ENCODE results near the gene BICDL1.
"Not testable (repeated sequence)": the region's sequence is repeated elsewhere in the genome, so short reads cannot be mapped to it uniquely, and the experiment has no call there.

The BICDL1 gene

GRCh38 chr12:120006258-120006975, 17.4 kb downstream of the BICDL1 start:
- peak; percentile 62 to 66 for ATAC-seq

- ATAC-seq: peak; percentile 12 to 23
Observed at GRCh38 chr12:120007272-120007671, 18.2 kb downstream of the BICDL1 start.

- no peak for ATAC-seq
Observed at GRCh38 chr12:120010661-120011230, 21.7 kb downstream of the BICDL1 start.

DNA sequence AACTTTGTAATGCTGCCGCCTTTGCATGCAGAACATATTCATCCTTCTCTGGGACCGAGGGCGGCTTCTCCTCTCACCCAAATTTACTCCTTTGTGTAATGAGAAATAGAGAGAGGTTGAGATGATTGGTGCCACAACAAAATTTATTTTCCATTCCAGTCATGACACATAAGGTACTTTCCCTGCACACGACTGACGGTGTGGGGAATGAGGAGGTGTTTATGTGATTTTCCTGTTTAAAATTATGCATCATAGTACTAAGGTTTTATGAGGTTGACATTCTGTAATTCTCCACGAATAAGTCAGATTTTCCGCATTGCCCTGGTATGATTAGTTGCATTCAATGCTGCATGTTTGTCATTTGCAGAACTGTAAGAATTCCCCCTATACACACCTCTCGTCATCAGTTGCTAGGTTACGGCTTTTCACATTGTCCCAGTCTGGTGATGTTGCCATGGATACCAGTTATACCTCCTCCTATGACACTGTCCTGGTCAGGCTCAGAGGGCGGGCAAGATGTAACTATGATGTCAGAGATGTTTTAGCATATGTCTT, 23.1 kb downstream of the BICDL1 start:
- ATAC-seq: peak; percentile 81 to 83

GRCh38 chr12:120013659-120014380, 24.8 kb downstream of the BICDL1 start:
- ATAC-seq: peak; percentile 57 to 59

DNA sequence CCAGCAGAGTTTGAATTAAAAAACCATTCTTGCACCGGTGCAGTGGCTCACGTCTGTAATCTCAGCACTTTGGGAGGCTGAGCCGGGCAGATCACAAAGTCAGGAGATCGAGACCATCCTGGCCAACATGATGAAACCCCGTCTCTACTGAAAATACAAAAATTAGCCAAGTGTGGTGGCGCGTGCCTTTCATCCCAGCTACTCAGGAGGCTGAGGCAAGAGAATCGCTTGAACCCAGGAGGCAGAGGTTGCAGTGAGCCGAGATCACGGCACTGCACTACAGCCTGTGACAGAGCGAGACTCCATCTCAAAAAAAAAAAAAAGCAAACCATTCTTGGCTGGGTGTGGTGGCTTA, 25.3 kb downstream of the BICDL1 start:
- not testable (repeated sequence) for ATAC-seq

GRCh38 chr12:120015313-120015712, 26.3 kb downstream of the BICDL1 start:
- peak; percentile 3 to 4 for ATAC-seq

GRCh38 chr12:120016199-120016598, 27.2 kb downstream of the BICDL1 start:
- not testable (repeated sequence) for ATAC-seq

- no peak for ATAC-seq
Observed at GRCh38 chr12:120019197-120019596, 30.2 kb downstream of the BICDL1 start.

DNA sequence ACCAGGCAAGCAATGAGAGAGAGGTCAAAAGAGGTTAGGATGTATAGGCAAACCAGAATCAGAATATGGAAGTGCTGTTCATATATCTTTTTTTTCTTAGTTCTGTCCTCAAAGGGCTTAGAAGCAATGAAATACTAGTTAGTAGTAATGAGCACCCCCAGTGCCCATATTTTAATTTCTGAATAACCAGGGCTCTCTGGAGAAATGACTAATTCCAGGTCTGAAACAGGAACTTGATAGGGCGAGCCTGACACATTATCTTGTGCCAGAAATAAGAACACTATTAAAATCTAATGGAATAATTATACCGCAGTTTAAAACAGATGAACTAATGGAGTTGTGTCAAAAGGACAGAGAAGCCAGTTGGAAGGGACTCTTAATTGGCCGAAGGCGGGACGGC, 30.9 kb downstream of the BICDL1 start:
- ATAC-seq: no peak

DNA sequence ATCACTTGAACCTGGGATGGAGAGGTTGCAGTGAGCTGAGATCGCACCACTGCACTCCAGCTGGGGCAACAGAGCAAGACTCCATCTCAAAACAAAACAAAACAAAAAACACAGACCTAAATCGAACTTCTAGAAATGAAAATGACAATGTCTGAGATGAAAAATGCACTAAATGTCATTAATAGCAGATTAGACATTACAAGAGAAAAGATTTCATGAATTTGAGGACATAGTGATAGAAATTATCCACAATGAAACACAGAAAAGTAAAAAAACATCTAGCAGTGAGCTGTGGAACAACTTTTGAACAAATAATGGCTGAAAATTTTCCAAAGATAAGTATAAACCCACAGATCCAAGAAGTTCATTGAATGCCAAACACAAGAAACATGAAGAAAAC, 35.2 kb downstream of the BICDL1 start:
- ATAC-seq: no peak

- ATAC-seq: no peak
Observed at GRCh38 chr12:120025640-120026039, 36.6 kb downstream of the BICDL1 start.

- ATAC-seq: no peak
Observed at GRCh38 chr12:120032242-120032641, 43.2 kb downstream of the BICDL1 start.

- no peak for ATAC-seq
Observed at GRCh38 chr12:120037851-120038250, 48.8 kb downstream of the BICDL1 start.

GRCh38 chr12:120039711-120040110, 50.7 kb downstream of the BICDL1 start:
- ATAC-seq: no peak

DNA sequence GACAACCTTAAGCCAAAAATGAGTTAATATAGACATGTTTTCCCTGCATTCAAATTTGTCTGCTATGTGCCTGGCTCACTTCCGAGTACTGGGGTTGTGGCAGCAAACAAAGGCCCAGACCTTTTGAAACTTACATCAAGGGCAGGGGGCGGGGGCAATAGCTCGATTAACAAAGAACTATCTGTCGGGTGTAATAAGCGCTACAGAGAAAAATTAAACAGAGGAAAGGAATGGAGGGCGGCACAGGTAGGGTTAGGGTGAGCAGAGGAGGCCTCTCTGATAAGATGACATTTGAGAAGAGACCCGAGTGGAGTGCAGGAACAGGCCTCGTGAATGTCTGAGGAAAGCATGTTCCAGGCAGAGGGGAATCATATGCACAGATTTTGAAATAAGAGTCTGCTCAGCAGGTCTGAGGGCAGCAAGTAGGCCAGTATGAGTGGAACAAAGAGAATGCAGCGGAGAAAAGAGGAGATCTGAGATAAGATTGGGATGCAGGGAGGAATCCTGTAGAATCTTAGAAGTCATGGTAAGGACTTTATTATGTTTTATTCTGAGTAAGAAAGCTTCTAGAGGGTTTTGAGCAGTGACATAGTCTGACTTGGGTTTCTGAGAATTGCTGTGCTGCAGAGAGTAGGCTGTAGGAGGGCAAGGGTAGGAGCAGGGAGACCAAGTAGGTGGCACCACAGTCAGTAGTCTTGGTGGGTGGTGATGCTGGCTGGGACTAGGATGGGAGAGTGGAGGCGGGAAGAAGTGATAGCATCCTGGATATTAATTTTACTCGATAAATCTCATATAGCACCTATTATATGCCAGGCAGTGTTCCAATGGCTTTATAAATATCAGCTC, 52.6 kb downstream of the BICDL1 start:
- ATAC-seq: peak; percentile 13 to 27

- ATAC-seq: not testable (repeated sequence)
Observed at GRCh38 chr12:120045367-120045766, 56.3 kb downstream of the BICDL1 start.

GRCh38 chr12:120047072-120047471, 58.0 kb downstream of the BICDL1 start:
- no peak for ATAC-seq

GRCh38 chr12:120048263-120048662, 59.2 kb downstream of the BICDL1 start:
- ATAC-seq: no peak

DNA sequence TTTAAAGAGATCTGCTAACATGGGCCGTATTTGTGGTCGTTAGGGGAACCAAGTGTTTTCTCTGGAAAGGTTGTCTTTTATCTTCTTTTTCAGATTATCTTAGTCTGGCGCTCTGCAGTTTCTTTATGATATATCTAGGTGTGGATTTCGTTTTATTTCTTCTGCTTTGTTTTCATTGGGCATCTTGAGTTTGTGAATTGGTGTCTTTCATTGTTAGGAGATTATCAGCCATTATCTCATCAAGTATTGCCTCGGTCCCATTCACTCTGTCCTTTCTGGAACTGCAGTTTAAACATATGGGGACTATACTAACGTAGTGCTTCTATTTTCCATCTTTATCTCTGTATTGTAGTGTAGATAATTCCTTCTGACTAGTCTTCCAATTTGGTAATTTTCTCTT, 60.4 kb downstream of the BICDL1 start:
- no peak for ATAC-seq

GRCh38 chr12:120051535-120051934, 62.5 kb downstream of the BICDL1 start:
- no peak for ATAC-seq

- ATAC-seq: no peak
Observed at GRCh38 chr12:120054293-120054692, 65.3 kb downstream of the BICDL1 start.

Measured in activated CD4-positive, CD25-positive, alpha-beta regulatory T cell treated with anti-CD3 and anti-CD28 coated beads, Interleukin-2, amount 50 U/mL, for 24 hours (primary cell).